Activated CD4-positive, CD25-positive, alpha-beta regulatory T cell (primary cell): Measurements from ENCODE around the gene NDUFB10.
"Not testable (repeated sequence)": the region's sequence is repeated elsewhere in the genome, so short reads cannot be mapped to it uniquely, and the experiment has no call there.

Experiments used
- DNase-seq, 4 experiments: peaks; one replicate each; lab custom pipeline; 2025; lab: John Stamatoyannopoulos, UW

Gene NDUFB10

DNA sequence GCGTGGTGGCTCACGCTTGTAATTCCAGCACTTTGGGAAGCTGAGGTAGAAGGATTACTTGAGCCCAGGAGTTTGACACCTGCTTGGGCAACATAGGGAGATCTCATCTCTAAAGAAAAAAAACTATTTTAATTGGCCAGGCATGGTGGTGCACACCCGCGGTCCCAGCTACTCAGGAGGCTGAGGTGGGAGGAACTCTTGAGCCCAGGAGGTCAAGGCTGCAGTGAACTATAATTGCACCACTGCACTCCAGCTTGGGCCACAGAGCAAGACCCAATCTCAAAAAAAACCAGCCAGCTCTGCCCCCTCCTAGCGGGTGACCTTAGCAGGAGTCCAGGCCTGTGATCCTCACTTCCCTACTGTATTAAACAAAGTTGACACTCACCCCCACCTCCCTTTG lies 35.2 kb upstream of the NDUFB10 start:
- DNase-seq: no peak

DNA sequence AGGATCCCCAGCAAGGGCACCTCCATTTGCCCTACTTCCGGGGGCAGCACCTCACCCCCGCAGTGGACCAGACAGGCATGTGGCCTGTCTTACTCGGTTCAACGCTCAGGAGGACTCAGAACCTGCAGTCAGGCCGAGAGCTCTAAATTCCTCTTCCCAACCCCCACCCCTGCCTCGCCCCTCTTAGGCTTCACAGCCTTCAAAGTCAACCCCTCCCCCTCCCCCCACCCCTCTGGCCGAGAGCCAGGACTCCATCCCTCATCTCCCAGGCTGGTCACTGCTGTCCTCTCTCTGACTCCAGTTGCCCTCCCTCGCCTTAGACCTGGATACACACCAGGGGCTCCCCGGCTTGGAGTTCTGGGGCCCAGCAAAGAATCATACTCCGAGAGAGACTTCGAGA lies 33.1 kb upstream of the NDUFB10 start:
- no peak for DNase-seq

- DNase-seq: no peak
These were observed 30.2 kb upstream of the NDUFB10 start for GRCh38 chr16:1929105-1929504.

DNA sequence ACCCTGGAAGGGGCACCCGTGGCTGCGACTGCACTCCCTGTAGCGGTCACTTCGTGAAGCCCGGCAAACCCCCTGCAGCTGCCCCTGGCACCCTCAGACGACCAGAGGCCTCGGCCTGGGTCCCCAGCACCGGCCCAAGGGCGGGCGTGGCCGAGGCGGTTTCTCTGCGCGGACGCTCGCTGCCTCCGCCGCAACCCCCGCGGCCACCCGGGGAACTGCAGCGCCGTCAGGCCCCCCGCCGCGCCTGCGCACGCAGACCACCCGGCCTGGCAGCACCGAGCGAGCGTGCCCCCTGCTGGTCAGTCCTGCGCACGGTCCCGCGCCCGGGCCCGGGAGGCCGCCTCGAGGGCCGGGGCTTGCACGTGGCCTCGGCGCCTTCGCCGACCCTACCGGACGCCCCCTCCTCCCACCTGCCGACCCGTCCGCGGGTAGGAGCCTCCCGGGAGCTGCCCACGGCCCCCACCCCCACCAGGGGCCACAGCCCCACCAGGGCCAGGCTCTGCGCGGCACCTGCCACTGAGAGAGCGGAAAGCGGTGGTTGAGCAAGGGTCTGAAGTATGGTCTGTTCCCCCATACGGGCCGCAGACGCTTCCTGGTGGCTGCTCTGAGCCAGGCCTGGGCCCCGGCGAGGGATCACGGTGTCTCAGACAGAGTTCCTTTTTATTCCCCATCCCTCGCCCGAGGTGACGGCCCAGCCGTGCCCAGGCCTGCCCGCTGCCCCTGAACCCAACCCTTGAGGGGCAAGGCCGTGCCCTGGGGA lies 29.6 kb upstream of the NDUFB10 start:
- DNase-seq: peak; percentile 87 to 95 (median 91)

DNA sequence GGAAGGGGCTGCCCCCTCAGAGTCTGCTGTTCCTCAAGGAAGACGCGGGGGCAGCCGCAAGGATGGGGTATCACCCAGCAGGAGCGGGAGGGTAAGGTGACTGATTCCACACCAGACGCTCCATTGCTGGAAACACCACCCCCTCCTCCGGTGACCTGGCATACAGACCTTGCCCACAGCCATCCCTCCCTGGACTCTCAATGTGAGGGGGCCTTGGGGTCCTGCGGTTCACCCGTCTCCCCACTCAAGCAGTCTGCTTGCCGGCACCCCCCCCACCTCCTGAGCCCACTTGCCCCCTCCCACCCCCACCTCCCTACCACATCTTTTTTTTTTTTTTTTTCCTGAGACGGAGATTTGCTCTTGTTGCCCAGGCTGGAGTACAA lies 29.0 kb upstream of the NDUFB10 start:
- no peak for DNase-seq

DNA sequence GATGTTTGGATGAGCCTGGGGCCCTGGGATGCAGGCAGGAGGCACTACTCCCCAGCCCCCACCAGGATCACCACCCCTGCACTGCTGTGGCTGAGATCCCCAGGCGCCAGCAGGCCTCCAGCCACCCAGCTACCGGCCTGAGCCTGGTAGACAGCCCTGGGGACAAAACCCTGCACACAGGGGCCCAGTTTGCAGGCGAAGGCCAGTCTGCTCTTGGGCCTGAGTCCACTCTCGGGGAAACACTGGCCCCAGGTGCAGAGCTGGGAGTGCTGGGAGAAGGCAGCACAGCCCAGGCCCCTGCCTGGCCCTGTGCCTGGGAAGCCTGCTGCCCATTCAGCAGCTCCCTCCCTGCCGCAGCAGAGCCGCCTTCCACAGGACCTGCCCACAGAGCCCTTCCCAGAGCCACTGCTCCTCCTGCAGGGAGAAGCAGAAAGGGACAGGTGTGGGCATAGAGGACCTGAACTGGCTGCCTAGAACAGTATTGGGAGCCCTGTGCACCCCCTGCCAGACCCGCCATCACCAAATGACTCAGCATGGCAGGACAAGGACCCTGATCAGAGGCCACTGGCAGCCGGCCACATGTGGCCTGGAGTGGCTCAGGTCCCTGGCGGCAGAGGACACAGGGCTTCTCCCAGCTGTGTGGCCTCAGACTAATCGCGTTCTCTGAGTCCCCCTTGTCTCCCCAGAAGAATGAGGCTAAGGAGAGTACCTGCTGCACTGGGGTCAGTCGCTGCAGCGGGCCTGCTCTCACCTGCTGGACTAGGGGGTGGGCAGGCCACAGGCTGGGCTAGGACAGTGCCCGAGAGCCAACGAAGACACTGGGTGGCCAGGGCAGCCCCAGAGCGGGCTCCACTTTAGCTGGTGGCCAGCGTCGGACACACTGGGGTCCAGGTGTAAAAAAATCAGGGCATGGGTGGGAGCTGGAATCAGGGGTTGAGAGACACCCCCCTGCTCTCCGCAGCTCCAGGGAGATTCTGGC lies 27.0 kb upstream of the NDUFB10 start:
- DNase-seq: no peak

DNA sequence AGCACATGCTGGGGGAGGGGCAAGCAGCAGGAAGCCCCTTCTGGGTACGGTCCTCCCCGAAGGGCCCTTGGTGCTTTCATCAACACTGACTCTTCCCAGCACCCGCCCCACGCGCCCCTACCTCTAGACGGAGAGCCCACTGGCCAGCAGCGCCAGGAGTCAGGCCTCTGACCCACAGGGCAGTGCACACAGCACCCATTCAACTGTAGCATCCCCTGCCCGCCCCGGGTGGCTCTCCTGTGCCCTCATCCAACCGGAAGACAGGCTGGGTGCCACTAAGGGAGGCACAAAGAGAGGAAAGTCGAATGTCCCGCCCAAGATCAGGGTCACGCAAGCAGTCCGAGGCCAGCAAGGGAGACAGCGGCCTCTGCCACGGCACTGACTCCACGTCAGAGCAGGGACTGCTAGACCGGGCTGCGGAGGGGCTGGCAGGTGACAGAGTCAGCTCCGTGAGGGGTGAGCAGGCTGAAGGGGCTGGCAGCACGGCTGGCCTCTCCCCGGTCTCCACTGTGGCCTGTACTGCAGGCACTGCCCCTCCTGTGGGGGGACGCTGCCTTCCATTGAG lies 26.2 kb upstream of the NDUFB10 start:
- DNase-seq: no peak

- no peak for DNase-seq
These were observed 22.3 kb upstream of the NDUFB10 start for GRCh38 chr16:1936945-1937479.

DNA sequence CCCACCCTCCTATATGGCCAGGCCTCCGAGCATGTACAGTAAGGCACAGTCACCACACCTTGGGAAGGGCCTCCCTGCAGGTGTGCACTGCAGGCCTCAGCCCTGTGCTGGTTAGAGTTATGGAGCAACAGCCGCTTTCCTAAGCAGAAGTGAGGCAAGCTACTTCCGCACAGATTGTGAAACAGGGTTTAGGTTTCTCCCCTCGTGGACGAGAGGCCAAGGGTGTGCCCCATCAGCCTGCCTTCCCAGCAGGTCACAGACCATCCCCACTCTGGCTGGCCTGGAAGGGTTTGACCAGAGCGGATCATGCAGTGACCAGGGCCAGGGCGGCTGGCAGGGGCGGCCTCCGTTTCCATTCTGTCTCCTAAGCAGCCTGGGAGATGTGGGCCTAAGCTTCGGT lies 21.0 kb upstream of the NDUFB10 start:
- DNase-seq: no peak

DNA sequence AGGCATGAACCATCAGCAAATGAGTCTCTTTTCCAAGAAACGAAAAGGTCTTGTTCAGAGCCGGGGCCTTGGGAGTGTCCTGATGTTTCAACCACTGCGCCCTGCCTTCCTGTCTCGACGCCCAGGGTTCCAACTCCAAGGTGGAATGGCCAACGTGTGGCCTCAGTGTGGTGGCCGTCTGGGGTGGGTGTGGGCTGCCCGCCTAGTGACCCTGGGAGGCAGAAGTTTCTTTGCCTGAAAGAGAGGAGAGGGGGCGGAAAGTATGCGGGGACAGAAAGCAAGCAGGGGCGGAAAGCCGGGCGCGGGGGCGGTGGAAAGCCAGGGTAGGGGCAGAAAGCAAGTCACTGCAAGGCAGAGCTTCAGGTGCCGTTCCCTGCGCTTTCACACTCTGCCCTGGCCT lies 20.4 kb upstream of the NDUFB10 start:
- DNase-seq: no peak

DNA sequence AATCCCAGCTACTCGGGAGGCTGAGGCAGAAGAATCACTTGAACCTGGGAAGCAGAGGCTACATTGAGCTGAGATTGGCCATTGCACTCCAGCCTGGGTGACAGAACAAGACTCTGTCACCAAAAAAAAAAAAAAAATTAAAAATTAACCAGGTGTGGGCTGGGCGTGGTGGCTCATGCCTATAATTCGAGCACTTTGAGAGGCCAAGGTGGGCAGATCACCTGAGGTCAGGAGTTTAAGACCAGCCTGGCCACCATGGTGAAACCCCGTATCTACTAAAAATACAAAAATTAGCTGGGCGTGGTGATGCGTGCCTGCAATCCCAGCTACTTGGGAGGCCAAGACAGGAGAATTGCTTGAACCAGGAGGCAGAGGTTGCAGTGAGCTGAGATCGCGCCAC lies 19.5 kb upstream of the NDUFB10 start:
- DNase-seq: not testable (repeated sequence)

GRCh38 chr16:1940273-1941161 lies 18.8 kb upstream of the NDUFB10 start:
- DNase-seq: no peak

DNA sequence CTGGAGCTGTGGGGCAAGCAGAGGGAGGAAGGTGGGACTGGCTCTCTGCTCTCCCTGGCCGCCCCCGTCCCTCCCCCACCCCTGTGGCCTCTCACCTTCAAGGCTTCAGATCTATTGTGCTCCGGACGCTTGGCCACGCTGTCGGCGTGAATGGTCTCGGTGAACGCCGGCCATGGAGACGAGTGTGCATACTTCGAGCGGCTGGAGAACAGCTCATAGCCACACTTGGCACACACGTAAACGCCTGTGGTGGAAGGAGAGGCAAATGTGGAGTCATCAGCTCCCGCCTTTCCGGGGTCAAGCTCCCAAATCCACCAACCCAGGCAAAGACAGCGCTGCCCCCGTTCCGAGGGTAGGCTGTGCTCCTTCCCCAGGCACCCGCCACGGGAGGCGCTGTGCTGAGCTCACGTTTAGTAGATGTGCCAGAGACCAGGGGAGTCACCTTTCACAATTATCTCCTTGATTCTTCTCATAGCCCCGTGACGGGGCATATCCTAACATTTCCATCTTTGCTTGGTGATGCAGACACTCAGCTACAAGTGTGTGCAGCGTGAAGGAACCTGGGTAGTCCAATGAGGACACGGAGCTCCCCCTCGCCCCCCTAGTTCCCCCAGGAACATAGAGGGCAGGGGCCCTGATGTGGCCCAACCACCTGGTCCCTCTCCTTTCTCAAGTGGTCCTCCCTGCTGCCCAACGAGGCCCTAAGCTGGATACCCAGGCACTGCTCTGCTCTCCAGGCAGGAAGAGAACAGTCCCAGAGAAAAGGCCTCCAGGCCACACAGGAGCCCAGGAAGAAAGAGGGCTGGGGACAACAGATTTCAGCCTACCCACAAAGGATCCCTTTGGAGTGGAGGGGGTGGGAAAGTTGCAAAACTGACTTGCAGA lies 17.9 kb upstream of the NDUFB10 start:
- no peak for DNase-seq

GRCh38 chr16:1942047-1942809 lies 17.1 kb upstream of the NDUFB10 start:
- no peak for DNase-seq

DNA sequence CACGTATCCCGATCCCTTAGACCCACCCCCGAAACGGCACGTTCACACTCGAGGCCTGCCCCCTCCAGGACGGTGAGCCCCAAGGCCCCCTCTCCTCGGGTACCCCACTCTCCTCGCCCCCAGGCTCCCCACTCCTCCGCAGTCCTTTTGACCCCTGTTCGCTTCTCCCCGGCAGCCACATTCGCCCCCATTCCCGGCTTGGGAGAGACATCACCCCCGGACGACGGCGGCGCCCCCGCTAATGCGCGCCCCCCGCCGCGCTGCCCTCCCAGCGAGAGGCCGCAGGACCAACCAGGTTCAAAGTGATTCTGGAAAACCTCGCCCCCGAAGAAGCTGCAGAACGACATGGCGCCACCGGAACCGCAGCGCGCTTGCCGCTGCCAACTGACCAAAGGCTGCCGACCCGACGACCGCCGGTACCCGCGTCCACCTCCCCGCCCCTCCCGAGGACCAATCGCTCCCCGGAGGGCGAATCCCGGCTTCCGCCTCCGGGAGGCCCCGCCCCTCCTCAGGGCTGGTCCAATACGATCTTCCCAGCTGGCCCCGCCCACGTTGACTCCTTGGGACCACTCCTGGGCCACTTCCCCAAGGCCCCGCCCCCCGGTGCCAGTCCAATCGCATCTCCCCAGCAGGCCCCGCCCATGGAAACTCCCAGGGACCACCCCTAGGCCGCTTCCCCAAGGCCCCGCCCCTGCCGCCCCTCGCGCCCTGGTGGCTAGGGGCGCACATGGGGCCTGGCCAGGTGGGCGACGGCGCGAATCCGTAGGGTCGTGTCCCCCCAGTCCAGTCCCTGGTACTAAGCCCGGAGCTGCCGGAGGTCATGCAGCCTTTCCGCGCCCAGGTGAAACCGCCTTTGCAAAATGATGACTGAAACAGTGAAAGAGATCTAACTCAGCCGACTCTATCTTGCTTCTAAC lies 16.3 kb upstream of the NDUFB10 start, which contains the start of gene MSRB1:
MSRB1 (minus strand) TSS at position 390 of the 917 bp plus-strand sequence; CDS start at position 347, 43 bp downstream.
- DNase-seq: peak; percentile 97 to 99 (median 98)

DNA sequence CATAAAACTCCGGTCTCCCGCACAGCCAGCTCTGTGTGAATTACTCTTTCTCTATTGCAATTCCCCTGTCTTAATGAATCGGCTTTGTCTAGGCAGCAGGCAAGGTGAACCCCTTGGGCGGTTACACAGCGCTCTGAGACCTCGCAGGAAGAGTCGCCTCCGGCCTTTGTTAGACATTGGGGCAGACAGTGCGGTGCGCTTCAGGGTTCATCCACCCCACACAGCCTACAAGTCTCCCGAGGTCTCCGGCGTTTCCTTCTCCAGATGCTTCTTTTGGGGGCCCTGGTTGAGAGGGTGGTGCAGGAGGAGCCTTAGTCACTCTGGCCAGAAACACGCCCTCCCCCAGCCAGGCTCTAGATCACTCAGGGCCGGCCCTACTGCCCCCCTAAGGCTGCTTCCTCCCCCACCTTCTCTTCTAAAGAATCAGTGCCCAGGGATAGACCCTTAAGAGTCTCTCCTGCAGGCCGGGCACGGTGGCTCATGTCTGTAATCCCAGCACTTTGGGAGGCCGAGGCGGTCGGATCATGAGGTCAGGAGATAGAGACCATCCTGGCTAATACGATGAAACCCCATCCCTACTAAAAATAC lies 14.6 kb upstream of the NDUFB10 start:
- no peak for DNase-seq

DNA sequence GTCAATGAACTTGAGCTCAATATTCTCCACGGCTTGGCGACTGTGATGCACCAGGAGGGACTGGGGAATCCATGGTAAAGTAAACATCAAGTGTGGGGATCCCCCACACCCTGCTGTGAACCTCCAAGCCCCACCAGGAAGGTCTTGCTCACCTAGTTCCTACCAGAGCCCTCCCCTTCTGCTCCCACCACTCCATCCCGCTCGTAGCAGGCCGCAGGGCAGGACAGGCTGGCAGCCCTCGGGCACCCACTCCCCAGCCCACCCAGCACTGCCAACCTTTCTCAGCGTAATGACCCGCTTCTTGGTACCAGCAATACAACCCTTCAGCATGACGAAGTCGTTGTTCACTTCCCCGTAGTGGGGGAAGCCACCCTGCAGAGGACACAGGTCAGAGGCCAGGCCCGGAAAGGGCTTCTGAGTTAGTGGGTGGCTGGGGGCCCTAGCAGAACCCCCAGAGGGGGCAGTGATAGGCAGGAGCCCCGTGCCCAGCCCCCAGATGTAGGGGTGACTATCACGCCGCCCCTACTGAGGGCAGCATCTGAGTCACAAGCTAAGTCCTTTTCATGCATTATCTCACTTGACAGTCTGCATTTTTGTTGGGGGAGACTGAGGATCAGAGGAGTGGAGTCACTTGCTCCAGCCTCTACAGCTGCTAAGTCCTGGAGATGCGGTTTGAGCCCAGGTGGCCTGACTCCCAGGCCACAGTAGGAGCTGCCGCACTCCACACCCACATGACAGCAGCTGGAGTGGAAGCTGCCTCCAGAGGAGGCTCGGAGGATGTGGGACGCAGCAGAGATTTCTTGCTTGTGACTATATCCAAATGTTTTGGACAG lies 13.6 kb upstream of the NDUFB10 start:
- DNase-seq: no peak
